HepG2 (cell line): ENCODE measurements around the gene PTPRU. TPM values are rescaled to one million over a fixed set of nuclear protein-coding genes. Genes with fewer than 3 reads are reported as not detected.

Source experiments
- ATAC-seq: fragments of 200-7000 bp; cut with Tn5 transposase; 3 replicates; pipeline ENCODE4 v1.9.1; 2020; ENCODE audit warnings: mild to moderate bottlenecking, moderate library complexity
- BruUV-seq: library from RNA; stranded (reverse); fragments of 400-500 nt; replicated peaks from 2 replicates; lab custom pipeline; 2021; lab: Mats Ljungman, UMichigan
- CTCF ChIA-PET: fragments of 300-600 bp; formaldehyde crosslinking; extraction: SDS; loops from one replicate; lab custom pipeline; 2021; ENCODE audit warnings: low total read pairs, inconsistent platforms, low intra/inter-chr PET ratio; lab: Yijun Ruan, JAX
- POLR2A ChIA-PET: fragments of 350-600 bp; sonication (Branson Sonifier 250); formaldehyde crosslinking; loops from one replicate; lab custom pipeline; 2020; ENCODE audit warnings: antibody characterized with exemption, inconsistent platforms; lab: Yijun Ruan, JAX
- DNase-seq: peaks from one replicate; pipeline ENCODE4 v3.0.0-alpha.2; 2015; ENCODE audit warnings: low spot score
- FAIRE-seq: peaks from 3 replicates; lab custom pipeline; 2011; peaks lifted over from hg19 to GRCh38; lab: Jason Lieb, UNC
- H2AFZ ChIP-seq: one replicate; pipeline ENCODE4 v1.6.1; 2011; ENCODE audit warnings: low read length, inconsistent platforms
- H3K27ac ChIP-seq: fragments of 300-600 bp; 3 replicates; pipeline ENCODE4 v1.8.0; 2011; ENCODE audit warnings: mixed run types, mild to moderate bottlenecking, mixed read lengths, low read length, inconsistent platforms; ENCODE audit not compliant: insufficient read depth; ENCODE audit errors: extremely low read length
- H3K27me3 ChIP-seq, 2 experiments: fragments of 200-600 bp in 1 of 2; 2 replicates in 1 of 2; 3 replicates in 1 of 2; pipeline versions ENCODE4 v1.6.0 to v1.8.0; 2011; ENCODE audit warnings: low read length in 2 of 2, mild to moderate bottlenecking in 2 of 2, moderate library complexity in 2 of 2, inconsistent platforms in 1 of 2; ENCODE audit not compliant: insufficient read depth in 2 of 2, control insufficient read depth in 1 of 2
- H3K36me3 ChIP-seq, 2 experiments: fragments of 200-600 bp in 1 of 2; replicated peaks in 1 of 2; 2 replicates in 1 of 2; 3 replicates in 1 of 2; pipeline versions ENCODE4 v1.5.1 to v1.8.0; 2011; ENCODE audit warnings: low read length in 2 of 2, inconsistent platforms in 1 of 2; ENCODE audit not compliant: insufficient read depth in 2 of 2, control insufficient read depth in 1 of 2
- H3K4me1 ChIP-seq: 2 replicates; pipeline ENCODE4 v1.5.1; 2012; ENCODE audit warnings: low read length, inconsistent platforms; ENCODE audit not compliant: insufficient read depth
- H3K4me2 ChIP-seq: 2 replicates; pipeline ENCODE4 v1.6.0; 2011; ENCODE audit warnings: low read depth, low read length, inconsistent platforms
- H3K4me3 ChIP-seq, 3 experiments: fragments of 200-600 bp in 1 of 3; sonication (generic), shearing (Covaris generic) in 1 of 3; replicated peaks in 1 of 3; 2 replicates each; pipeline ENCODE4 v1.5.1; 2011 to 2016; ENCODE audit warnings: low read length in 3 of 3, inconsistent platforms in 2 of 3, low read depth in 2 of 3, mild to moderate bottlenecking in 2 of 3, control low read depth in 1 of 3, mixed read lengths in 1 of 3; ENCODE audit not compliant: insufficient read depth in 1 of 3
- H3K79me2 ChIP-seq: one replicate; pipeline ENCODE4 v1.6.1; 2011; ENCODE audit warnings: low read length, inconsistent platforms; ENCODE audit not compliant: insufficient read depth
- H3K9ac ChIP-seq: 2 replicates; pipeline ENCODE4 v1.6.0; 2011; ENCODE audit warnings: mild to moderate bottlenecking, low read depth, low read length, inconsistent platforms; ENCODE audit not compliant: insufficient read depth
- H3K9me3 ChIP-seq: 2 replicates; pipeline ENCODE4 v1.5.1; 2012; ENCODE audit warnings: mild to moderate bottlenecking, low read length
- H4K20me1 ChIP-seq: 2 replicates; pipeline ENCODE4 v1.6.0; 2011; ENCODE audit warnings: inconsistent platforms, mild to moderate bottlenecking, low read length, moderate library complexity; ENCODE audit not compliant: insufficient read depth
- ATF7-NPFF ChIP-seq: sonication (generic); formaldehyde crosslinking; IDR thresholded peaks from 2 replicates; pipeline ENCODE4 v1.8.1; 2023; ENCODE audit warnings: mild to moderate bottlenecking, low read depth, missing genetic modification reagents, moderate library complexity
- GABPA ChIP-seq, 2 experiments: IDR thresholded peaks; 2 replicates each; pipeline ENCODE4 v1.6.1; 2011 to 2016; ENCODE audit warnings: low read depth in 2 of 2, low read length in 1 of 2, missing biosample characterization in 1 of 2, missing genetic modification characterization in 1 of 2
- MLLT10 ChIP-seq: sonication (generic); formaldehyde crosslinking; IDR thresholded peaks from 2 replicates; pipeline ENCODE4 v1.4.0; 2020; ENCODE audit warnings: missing genetic modification reagents
- PHF8 ChIP-seq: sonication (generic); formaldehyde crosslinking; IDR thresholded peaks from 2 replicates; pipeline ENCODE4 v1.5.0; 2020; ENCODE audit warnings: missing genetic modification reagents
- PRDM10 ChIP-seq: sonication (generic); formaldehyde crosslinking; IDR thresholded peaks from 2 replicates; pipeline ENCODE4 v1.4.0; 2020; ENCODE audit warnings: low read depth, missing genetic modification reagents
- SRSF4 ChIP-seq: fragments of 200-400 bp; formaldehyde crosslinking; IDR thresholded peaks from one replicate; pipeline ENCODE4 v1.6.1; 2018; ENCODE audit warnings: mild to moderate bottlenecking, low read depth, low read length, moderate library complexity; ENCODE audit not compliant: poor library complexity, severe bottlenecking
- TEAD3 ChIP-seq: optimal IDR thresholded peaks from 2 replicates; pipeline ENCODE3; 2016; ENCODE audit warnings: borderline replicate concordance
- ZFP36L2 ChIP-seq: sonication (generic); formaldehyde crosslinking; IDR thresholded peaks from 2 replicates; pipeline ENCODE4 v1.4.0; 2020; ENCODE audit warnings: missing genetic modification reagents
- ZNF33B ChIP-seq: sonication (generic); formaldehyde crosslinking; IDR thresholded peaks from 2 replicates; pipeline ENCODE4 v1.5.1; 2020; ENCODE audit warnings: mild to moderate bottlenecking, missing genetic modification reagents
- ZNF572 ChIP-seq: sonication (generic); formaldehyde crosslinking; IDR thresholded peaks from 2 replicates; pipeline ENCODE4 v1.5.1; 2020; ENCODE audit warnings: mild to moderate bottlenecking, missing genetic modification reagents
- ZNF777 ChIP-seq: sonication (generic); formaldehyde crosslinking; IDR thresholded peaks from 2 replicates; pipeline ENCODE4 v1.4.0; 2020; ENCODE audit warnings: missing genetic modification reagents
- WGBS: methylation state at CpG from one replicate; pipeline ENCODE4 v1.1.6; 2017; ENCODE audit warnings: low lambda C conversion rate; 5-methylcytosine and 5-hydroxymethylcytosine counted together
- in situ Hi-C: cut with HindIII; loops from 2 replicates; pipeline ENCODE4 v1.10.0; 2017; ENCODE audit warnings: low pct_unique_long_range_greater_than_20kb; ENCODE audit not compliant: extremely low pct_ligation_motif_present
- intact Hi-C: fragments of 100-400 bp; cut with micrococcal nuclease; formaldehyde crosslinking; loops from one replicate; pipeline ENCODE4 v1.10.0; 2022; ENCODE audit not compliant: unreplicated experiment
- polyA plus RNA-seq, 8 experiments: library from polyadenylated mRNA; depleted of rRNA in 3 of 8; stranded (reverse) in 7 of 8; unstranded in 1 of 8; fragments of >200 nt; fragmentation: Illumina TruSeq in 4 of 8; extraction: Trizol in 4 of 8; gene quantifications; 2 replicates each; pipeline versions ENCODE4 v1.2.1 to v1.2.3, GENCODE V29; 2011 to 2016; ENCODE audit warnings: low read depth in 4 of 8, missing spikeins in 1 of 8, mixed read lengths in 1 of 8; ENCODE audit not compliant: insufficient read depth in 1 of 8
- total RNA-seq, 5 experiments: library from RNA; depleted of rRNA; stranded (reverse); fragments of >200 nt; fragmentation: Illumina TruSeq; extraction: Trizol; gene quantifications; 2 replicates each; pipeline ENCODE4 v1.2.3, GENCODE V29; 2016; ENCODE audit warnings: low read depth in 1 of 5
- TF ChIP-seq, protein P1 (sequence below): IDR thresholded peaks from 2 replicates; pipeline ENCODE4 v1.6.1; 2016; ENCODE audit warnings: missing genetic modification reagents, missing compliant biosample characterization
- TF ChIP-seq, protein P2 (sequence below): fragments of 450-650 bp; IDR thresholded peaks from 2 replicates; pipeline ENCODE4 v1.6.1; 2017
- TF ChIP-seq, protein P3 (sequence below), 2 experiments: sonication (generic) in 1 of 2; formaldehyde crosslinking in 1 of 2; IDR thresholded peaks; 2 replicates each; pipeline versions ENCODE4 v1.4.0 to v1.6.1; 2016 to 2020; ENCODE audit warnings: borderline replicate concordance in 1 of 2, low read depth in 1 of 2, mild to moderate bottlenecking in 1 of 2, missing genetic modification reagents in 1 of 2

Gene PTPRU
- total and polyA plus RNA-seq, 2 of the 13 experiments (the other 11 are each of a cell fraction or from before 2014, with no cell fraction given): 21.6 to 22.3 TPM

DNA sequence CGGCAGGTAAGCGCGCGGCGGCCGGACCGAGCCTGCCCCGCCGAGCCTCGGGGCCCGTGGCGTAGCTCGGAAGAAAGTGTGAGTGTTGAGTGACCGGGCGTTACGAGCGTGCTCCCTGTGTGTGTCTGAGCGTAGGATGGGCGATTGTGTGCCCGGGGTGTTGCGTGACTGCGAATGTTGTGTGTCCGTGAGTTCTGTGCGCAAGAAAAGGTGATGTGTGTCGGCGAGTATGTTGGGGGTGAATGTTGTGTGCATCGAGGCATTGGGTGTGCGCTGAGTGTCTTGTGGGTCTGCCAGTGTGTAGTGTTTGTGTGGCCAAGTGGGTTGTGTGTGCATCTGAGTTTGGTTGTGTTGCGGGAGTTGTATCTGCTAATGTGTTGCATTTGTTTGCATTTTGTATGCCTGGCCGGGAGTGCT, 398 bp downstream of the PTPRU start:
- FAIRE-seq: peak; percentile 28
- 0% methylated on average over 8 of the region's 30 CpGs for WGBS
- Histone ChIP-seq H3K36me3 (no peaks in the 10 kb centered on the region), H3K79me2 (peaks cover 21% of the 10 kb centered on the region), H2AFZ (peak overlapping the region; percentile 38), H3K27ac (peak overlapping the region; percentile 49), H3K9ac (peak overlapping the region; percentile 82), H3K27me3 (peaks cover 0 to 20% of the 10 kb centered on the region in 2 experiments; a peak in 1 of 5 replicates), H3K4me2 (peak overlapping the region; percentile 96), H3K4me1 (peaks cover 35% of the 10 kb centered on the region), H4K20me1 (peaks cover 10% of the 10 kb centered on the region; the same call in 1 of the 2 replicates), H3K9me3 (no peaks in the 10 kb centered on the region), H3K4me3 (peak overlapping the region; percentile 67 to 99 (median 88))
- no peak for ATAC-seq
- POLR2A ChIA-PET: no interaction called here
- DNase-seq: no peak
- intact Hi-C loops (loop anchor here (10.0 kb wide), 2 partner anchors 108 to 1468 kb away; no protein-coding TSS in a partner anchor), in situ Hi-C loops (loop anchor here (10.0 kb wide), 3 partner anchors 218 to 868 kb away; no protein-coding TSS in a partner anchor)
- TSS peak; percentile 72 for BruUV-seq
- CTCF ChIA-PET: interaction anchor here (0.9 to 2.0 kb wide), 3 partner anchors 217 to 1144 kb away, joined by 3 to 9 read pairs (median 4); no protein-coding TSS in a partner anchor
- 0 out of 2 replicates have a peak, but pooled peaks have one; percentile 14 for TF ChIP-seq PHF8
- TF ChIP-seq, protein P1, sequence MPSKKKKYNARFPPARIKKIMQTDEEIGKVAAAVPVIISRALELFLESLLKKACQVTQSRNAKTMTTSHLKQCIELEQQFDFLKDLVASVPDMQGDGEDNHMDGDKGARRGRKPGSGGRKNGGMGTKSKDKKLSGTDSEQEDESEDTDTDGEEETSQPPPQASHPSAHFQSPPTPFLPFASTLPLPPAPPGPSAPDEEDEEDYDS (CRISPR knock-in tag): no peak
- no peak for TF ChIP-seq ZNF572
- TF ChIP-seq, protein P2, sequence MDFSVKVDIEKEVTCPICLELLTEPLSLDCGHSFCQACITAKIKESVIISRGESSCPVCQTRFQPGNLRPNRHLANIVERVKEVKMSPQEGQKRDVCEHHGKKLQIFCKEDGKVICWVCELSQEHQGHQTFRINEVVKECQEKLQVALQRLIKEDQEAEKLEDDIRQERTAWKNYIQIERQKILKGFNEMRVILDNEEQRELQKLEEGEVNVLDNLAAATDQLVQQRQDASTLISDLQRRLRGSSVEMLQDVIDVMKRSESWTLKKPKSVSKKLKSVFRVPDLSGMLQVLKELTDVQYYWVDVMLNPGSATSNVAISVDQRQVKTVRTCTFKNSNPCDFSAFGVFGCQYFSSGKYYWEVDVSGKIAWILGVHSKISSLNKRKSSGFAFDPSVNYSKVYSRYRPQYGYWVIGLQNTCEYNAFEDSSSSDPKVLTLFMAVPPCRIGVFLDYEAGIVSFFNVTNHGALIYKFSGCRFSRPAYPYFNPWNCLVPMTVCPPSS: no peak
- TF ChIP-seq ZNF33B (CRISPR knock-in tag): no peak
- TF ChIP-seq MLLT10 (CRISPR knock-in tag): no peak
- TF ChIP-seq, protein P3, sequence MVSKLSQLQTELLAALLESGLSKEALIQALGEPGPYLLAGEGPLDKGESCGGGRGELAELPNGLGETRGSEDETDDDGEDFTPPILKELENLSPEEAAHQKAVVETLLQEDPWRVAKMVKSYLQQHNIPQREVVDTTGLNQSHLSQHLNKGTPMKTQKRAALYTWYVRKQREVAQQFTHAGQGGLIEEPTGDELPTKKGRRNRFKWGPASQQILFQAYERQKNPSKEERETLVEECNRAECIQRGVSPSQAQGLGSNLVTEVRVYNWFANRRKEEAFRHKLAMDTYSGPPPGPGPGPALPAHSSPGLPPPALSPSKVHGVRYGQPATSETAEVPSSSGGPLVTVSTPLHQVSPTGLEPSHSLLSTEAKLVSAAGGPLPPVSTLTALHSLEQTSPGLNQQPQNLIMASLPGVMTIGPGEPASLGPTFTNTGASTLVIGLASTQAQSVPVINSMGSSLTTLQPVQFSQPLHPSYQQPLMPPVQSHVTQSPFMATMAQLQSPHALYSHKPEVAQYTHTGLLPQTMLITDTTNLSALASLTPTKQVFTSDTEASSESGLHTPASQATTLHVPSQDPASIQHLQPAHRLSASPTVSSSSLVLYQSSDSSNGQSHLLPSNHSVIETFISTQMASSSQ (IDR thresholded peaks at IDR 0.05; ENCODE audit: low read depth): no peak
- TF ChIP-seq, protein P3 (CRISPR knock-in tag; IDR thresholded peaks at IDR 0.05; ENCODE audit: borderline replicate concordance): no peak
- TF ChIP-seq PRDM10: no peak
- no peak for TF ChIP-seq SRSF4
- peak; percentile 28; the same call in 1 of the 2 replicates for TF ChIP-seq ATF7-NPFF (CRISPR knock-in tag)
- TF ChIP-seq ZFP36L2: no peak
- TF ChIP-seq TEAD3 (CRISPR knock-in tag): no peak
- no peak for TF ChIP-seq GABPA (IDR thresholded peaks at IDR 0.05; ENCODE audit: low read depth, low read length)
- TF ChIP-seq GABPA (CRISPR knock-in tag; IDR thresholded peaks at IDR 0.05; ENCODE audit: low read depth): no peak
- no peak for TF ChIP-seq ZNF777
